Chondrocyte (in vitro differentiated cells): ENCODE measurements around the gene TPGS2. TPM values are rescaled to one million over a fixed set of nuclear protein-coding genes. Genes with fewer than 3 reads are reported as not detected.
"Not testable (repeated sequence)": the region's sequence is repeated elsewhere in the genome, so short reads cannot be mapped to it uniquely, and the experiment has no call there.

ENCODE experiments used
- DNase-seq: peaks from one replicate; pipeline ENCODE4 v3.0.0; 2021; ENCODE audit warnings: mixed read lengths, low spot score
- H3K27ac Mint-ChIP-seq: one replicate; pipeline ENCODE4 v1.8.0; 2021; ENCODE audit warnings: mild to moderate bottlenecking, moderate library complexity, mixed read lengths; ENCODE audit not compliant: unreplicated experiment
- H3K27me3 Mint-ChIP-seq: 2 replicates; pipeline ENCODE4 v1.8.0; 2021; ENCODE audit warnings: low read depth, mixed read lengths
- H3K36me3 Mint-ChIP-seq: 2 replicates; pipeline ENCODE4 v1.8.0; 2021; ENCODE audit warnings: low read depth, mixed read lengths
- H3K4me1 Mint-ChIP-seq: 2 replicates; pipeline ENCODE4 v1.8.0; 2021; ENCODE audit warnings: low read depth, mild to moderate bottlenecking, mixed read lengths
- H3K4me3 Mint-ChIP-seq: one replicate; pipeline ENCODE4 v1.8.0; 2021; ENCODE audit warnings: mild to moderate bottlenecking, moderate library complexity, mixed read lengths; ENCODE audit not compliant: unreplicated experiment
- H3K9me3 Mint-ChIP-seq: 2 replicates; pipeline ENCODE4 v1.8.0; 2021; ENCODE audit warnings: low read depth, mixed read lengths
- total RNA-seq: library from RNA; stranded (reverse); gene quantifications from 3 replicates; pipeline ENCODE4 v1.2.1, GENCODE V29; 2021
- TF ChIP-seq, protein P1 (sequence below): fragments of 200-600 bp; sonication (generic); IDR thresholded peaks from 2 replicates; pipeline ENCODE4 v1.5.0; 2021; ENCODE audit warnings: antibody characterized with exemption, mild to moderate bottlenecking, moderate library complexity

The TPGS2 gene
- total RNA-seq, 1 donor from 2014 or later, result 111 TPM

DNA sequence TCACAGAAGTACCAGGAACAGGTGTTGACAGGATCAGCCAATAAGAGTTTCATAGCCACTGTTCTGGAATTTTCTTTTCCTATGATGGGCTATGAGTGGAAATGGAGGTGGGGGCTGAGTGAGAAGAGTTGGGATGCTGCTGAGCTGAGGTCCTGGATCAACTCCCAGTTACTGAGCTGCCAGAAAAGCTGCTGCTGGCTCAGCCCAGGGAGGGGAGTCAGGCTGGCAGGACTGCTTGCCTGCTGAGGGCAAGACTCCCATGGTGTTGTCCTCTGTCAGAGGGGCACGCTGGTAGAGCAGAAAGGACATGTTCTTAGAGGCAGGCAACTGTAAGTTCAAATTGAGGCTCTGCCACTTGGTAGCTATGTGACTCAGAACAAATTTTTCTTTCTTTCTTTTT, 11.8 kb downstream of the TPGS2 start:
- no peak for DNase-seq
- H3K4me3 Mint-ChIP-seq, result no peak overlapping the region
- peaks cover 15% of the 10 kb centered on the region for H3K36me3 Mint-ChIP-seq
- no peak overlapping the region for H3K27ac Mint-ChIP-seq
- TF ChIP-seq, protein P1, sequence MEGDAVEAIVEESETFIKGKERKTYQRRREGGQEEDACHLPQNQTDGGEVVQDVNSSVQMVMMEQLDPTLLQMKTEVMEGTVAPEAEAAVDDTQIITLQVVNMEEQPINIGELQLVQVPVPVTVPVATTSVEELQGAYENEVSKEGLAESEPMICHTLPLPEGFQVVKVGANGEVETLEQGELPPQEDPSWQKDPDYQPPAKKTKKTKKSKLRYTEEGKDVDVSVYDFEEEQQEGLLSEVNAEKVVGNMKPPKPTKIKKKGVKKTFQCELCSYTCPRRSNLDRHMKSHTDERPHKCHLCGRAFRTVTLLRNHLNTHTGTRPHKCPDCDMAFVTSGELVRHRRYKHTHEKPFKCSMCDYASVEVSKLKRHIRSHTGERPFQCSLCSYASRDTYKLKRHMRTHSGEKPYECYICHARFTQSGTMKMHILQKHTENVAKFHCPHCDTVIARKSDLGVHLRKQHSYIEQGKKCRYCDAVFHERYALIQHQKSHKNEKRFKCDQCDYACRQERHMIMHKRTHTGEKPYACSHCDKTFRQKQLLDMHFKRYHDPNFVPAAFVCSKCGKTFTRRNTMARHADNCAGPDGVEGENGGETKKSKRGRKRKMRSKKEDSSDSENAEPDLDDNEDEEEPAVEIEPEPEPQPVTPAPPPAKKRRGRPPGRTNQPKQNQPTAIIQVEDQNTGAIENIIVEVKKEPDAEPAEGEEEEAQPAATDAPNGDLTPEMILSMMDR, result no peak
- no peaks in the 10 kb centered on the region for H3K9me3 Mint-ChIP-seq
- no peaks in the 10 kb centered on the region for H3K27me3 Mint-ChIP-seq
- H3K4me1 Mint-ChIP-seq, result peaks cover 6% of the 10 kb centered on the region

GRCh38 chr18:36816096-36816495, 12.7 kb downstream of the TPGS2 start:
- H3K27ac Mint-ChIP-seq, H3K27me3 Mint-ChIP-seq, H3K4me3 Mint-ChIP-seq, DNase-seq, H3K9me3 Mint-ChIP-seq: not testable (repeated sequence)
- Mint-ChIP-seq H3K4me1 (peaks cover 12% of the 10 kb centered on the region), H3K36me3 (peaks cover 15% of the 10 kb centered on the region)

GRCh38 chr18:36814994-36815393, 13.8 kb downstream of the TPGS2 start:
- H3K4me3 Mint-ChIP-seq, result no peak overlapping the region
- no peak overlapping the region for H3K27ac Mint-ChIP-seq
- no peak for DNase-seq
- H3K36me3 Mint-ChIP-seq, result peaks cover 15% of the 10 kb centered on the region
- peaks cover 12% of the 10 kb centered on the region for H3K4me1 Mint-ChIP-seq
- no peaks in the 10 kb centered on the region for H3K9me3 Mint-ChIP-seq
- TF ChIP-seq, protein P1, result no peak
- no peaks in the 10 kb centered on the region for H3K27me3 Mint-ChIP-seq

DNA sequence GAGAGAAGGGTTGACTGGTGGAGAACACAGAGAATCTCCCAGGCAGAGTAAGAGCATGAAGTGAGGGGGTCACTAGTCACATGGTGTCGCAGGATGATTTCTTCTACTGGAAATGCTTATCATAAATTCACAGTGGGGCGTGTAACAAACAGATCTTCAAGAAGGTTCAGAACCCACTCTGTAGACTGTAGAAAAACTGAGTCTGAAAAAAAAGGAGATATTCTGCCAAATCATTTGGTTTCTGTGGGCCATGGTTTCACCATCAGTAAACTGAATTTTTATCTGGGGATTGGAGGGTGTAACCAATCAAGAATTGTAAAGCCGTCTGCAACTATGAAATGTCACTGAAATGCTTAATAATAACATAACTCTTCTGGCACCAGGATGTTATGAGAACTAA, 15.0 kb downstream of the TPGS2 start:
- Mint-ChIP-seq H3K9me3 (no peaks in the 10 kb centered on the region), H3K27me3 (no peaks in the 10 kb centered on the region), H3K4me3 (no peak overlapping the region), H3K36me3 (peaks cover 15% of the 10 kb centered on the region), H3K27ac (no peak overlapping the region), H3K4me1 (peaks cover 20% of the 10 kb centered on the region)
- TF ChIP-seq, protein P1, result no peak
- DNase-seq, result no peak

GRCh38 chr18:36813101-36813775, 15.6 kb downstream of the TPGS2 start:
- H3K27me3 Mint-ChIP-seq, result no peaks in the 10 kb centered on the region
- peaks cover 26% of the 10 kb centered on the region for H3K4me1 Mint-ChIP-seq
- H3K9me3 Mint-ChIP-seq, result no peaks in the 10 kb centered on the region
- TF ChIP-seq, protein P1, result no peak
- no peak for DNase-seq
- no peak overlapping the region for H3K27ac Mint-ChIP-seq
- H3K36me3 Mint-ChIP-seq, result peaks cover 15% of the 10 kb centered on the region
- no peak overlapping the region for H3K4me3 Mint-ChIP-seq

- no peak overlapping the region for H3K4me3 Mint-ChIP-seq
- no peak overlapping the region for H3K27ac Mint-ChIP-seq
- H3K27me3 Mint-ChIP-seq, result no peaks in the 10 kb centered on the region
- peaks cover 16% of the 10 kb centered on the region for H3K36me3 Mint-ChIP-seq
- TF ChIP-seq, protein P1, result no peak
- no peak for DNase-seq
- H3K9me3 Mint-ChIP-seq, result no peaks in the 10 kb centered on the region
- H3K4me1 Mint-ChIP-seq, result peaks cover 28% of the 10 kb centered on the region
Measured at GRCh38 chr18:36812678-36813077, 16.1 kb downstream of the TPGS2 start.
